HEK293T (cell line): Measurements from ENCODE around the gene ZNF211.

ENCODE experiments used
- CTCF ChIA-PET: fragments of 350-600 bp; formaldehyde crosslinking; extraction: SDS; loops from one replicate; lab custom pipeline; 2021; ENCODE audit warnings: antibody characterized with exemption, inconsistent platforms; lab: Yijun Ruan, JAX
- POLR2A ChIA-PET: fragments of 350-600 bp; formaldehyde crosslinking; extraction: SDS; loops from one replicate; lab custom pipeline; 2020; ENCODE audit warnings: antibody characterized with exemption, inconsistent platforms; lab: Yijun Ruan, JAX
- DNase-seq: peaks from one replicate; pipeline ENCODE4 v3.0.0; 2012; ENCODE audit warnings: mixed read lengths; ENCODE audit errors: extremely low spot score
- ARNT ChIP-seq: fragments of 450-650 bp; IDR thresholded peaks from 2 replicates; pipeline ENCODE4 v1.6.1; 2017; ENCODE audit warnings: mild to moderate bottlenecking
- BHLHE40 ChIP-seq: fragments of 450-650 bp; IDR thresholded peaks from 2 replicates; pipeline ENCODE4 v1.6.1; 2016; ENCODE audit warnings: mild to moderate bottlenecking, moderate library complexity, borderline replicate concordance
- CTBP1 ChIP-seq: fragments of 450-650 bp; IDR thresholded peaks from 2 replicates; pipeline ENCODE4 v1.6.1; 2016; ENCODE audit warnings: borderline replicate concordance
- ELF4 ChIP-seq: fragments of 450-650 bp; IDR thresholded peaks from 2 replicates; pipeline ENCODE4 v1.6.1; 2017; ENCODE audit warnings: antibody characterized with exemption
- FOXA1 ChIP-seq: fragments of 450-650 bp; IDR thresholded peaks from 2 replicates; pipeline ENCODE4 v1.6.1; 2016; ENCODE audit warnings: mild to moderate bottlenecking
- FOXK2 ChIP-seq: fragments of 450-650 bp; IDR thresholded peaks from 2 replicates; pipeline ENCODE4 v1.6.1; 2016; ENCODE audit warnings: mild to moderate bottlenecking
- FOXM1 ChIP-seq: fragments of 450-650 bp; IDR thresholded peaks from 2 replicates; pipeline ENCODE4 v1.6.1; 2017; ENCODE audit warnings: mild to moderate bottlenecking, borderline replicate concordance
- HDGF ChIP-seq: fragments of 450-650 bp; IDR thresholded peaks from 2 replicates; pipeline ENCODE4 v1.6.1; 2017; ENCODE audit warnings: antibody characterized with exemption, borderline replicate concordance
- L3MBTL2 ChIP-seq: fragments of 450-650 bp; conservative IDR thresholded peaks from 2 replicates; pipeline ENCODE4 v1.6.1; 2016; ENCODE audit warnings: mild to moderate bottlenecking
- LEF1 ChIP-seq: fragments of 450-650 bp; IDR thresholded peaks from 2 replicates; pipeline ENCODE4 v1.6.1; 2017; ENCODE audit warnings: mild to moderate bottlenecking, borderline replicate concordance
- NFRKB ChIP-seq: fragments of 450-650 bp; IDR thresholded peaks from 2 replicates; pipeline ENCODE4 v1.6.1; 2016; ENCODE audit warnings: mild to moderate bottlenecking, moderate library complexity
- SP1 ChIP-seq: fragments of 450-650 bp; IDR thresholded peaks from 2 replicates; pipeline ENCODE4 v1.6.1; 2017
- SUZ12 ChIP-seq: fragments of 450-650 bp; IDR thresholded peaks from 2 replicates; pipeline ENCODE4 v1.6.1; 2016; ENCODE audit warnings: mild to moderate bottlenecking
- TARDBP ChIP-seq: fragments of 450-650 bp; IDR thresholded peaks from 2 replicates; pipeline ENCODE4 v1.6.1; 2016
- ZNF384 ChIP-seq: fragments of 450-650 bp; IDR thresholded peaks from 2 replicates; pipeline ENCODE4 v1.6.1; 2016
- TF ChIP-seq, protein P1 (sequence below): fragments of 450-650 bp; IDR thresholded peaks from 2 replicates; pipeline ENCODE4 v1.6.1; 2016

Gene ZNF211

DNA sequence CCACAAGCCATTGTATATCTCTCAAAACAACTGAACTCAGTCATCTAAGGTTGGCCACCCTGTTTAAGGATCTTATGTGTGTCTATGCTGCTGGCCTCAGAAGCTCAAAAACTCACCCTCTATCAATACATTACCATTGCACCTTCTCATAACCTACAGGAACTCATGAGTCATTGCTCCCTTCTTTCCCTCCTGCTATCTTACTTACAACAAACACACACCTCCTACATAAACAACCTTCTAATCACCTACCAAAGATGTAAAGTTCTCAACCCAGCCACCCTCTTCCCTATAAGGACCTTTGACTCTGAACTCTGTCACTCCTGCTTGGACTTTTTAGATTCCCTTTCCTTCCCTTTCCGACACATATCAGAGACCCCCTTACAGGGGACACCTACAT is 22.5 kb downstream of the ZNF211 start:
- CTCF ChIA-PET = no interaction called here
- DNase-seq = no peak
- POLR2A ChIA-PET = no interaction called here
- TF ChIP-seq ZNF384 (no peak), L3MBTL2 (no peak), TARDBP (no peak), FOXA1 (no peak), HDGF (no peak), SUZ12 (no peak), SP1 (no peak), BHLHE40 (no peak)

DNA sequence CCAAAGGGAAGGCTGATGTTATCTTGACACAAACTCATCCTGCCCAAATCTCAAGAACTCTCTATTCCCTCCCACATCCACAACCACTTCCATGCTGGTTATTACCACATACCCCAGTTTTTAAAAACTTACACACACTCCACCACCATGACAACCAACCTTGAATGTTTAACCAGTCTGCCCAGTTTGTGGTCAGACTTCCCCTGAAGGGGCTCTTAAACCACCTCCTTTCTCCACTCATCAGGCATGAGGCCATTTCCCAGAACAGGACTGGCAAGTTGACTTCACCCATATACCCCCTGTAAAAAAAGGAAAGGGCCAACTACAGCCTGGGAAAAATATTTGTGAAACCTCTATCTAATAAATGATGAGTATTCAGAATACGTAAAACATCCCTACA is 23.4 kb downstream of the ZNF211 start:
- POLR2A ChIA-PET = no interaction called here
- DNase-seq = no peak
- TF ChIP-seq L3MBTL2 = no peak
- TF ChIP-seq HDGF = no peak
- TF ChIP-seq SUZ12 = no peak
- no peak for TF ChIP-seq FOXM1
- no peak for TF ChIP-seq ZNF384
- no peak for TF ChIP-seq TARDBP
- TF ChIP-seq, protein P1, sequence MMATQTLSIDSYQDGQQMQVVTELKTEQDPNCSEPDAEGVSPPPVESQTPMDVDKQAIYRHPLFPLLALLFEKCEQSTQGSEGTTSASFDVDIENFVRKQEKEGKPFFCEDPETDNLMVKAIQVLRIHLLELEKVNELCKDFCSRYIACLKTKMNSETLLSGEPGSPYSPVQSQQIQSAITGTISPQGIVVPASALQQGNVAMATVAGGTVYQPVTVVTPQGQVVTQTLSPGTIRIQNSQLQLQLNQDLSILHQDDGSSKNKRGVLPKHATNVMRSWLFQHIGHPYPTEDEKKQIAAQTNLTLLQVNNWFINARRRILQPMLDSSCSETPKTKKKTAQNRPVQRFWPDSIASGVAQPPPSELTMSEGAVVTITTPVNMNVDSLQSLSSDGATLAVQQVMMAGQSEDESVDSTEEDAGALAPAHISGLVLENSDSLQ = no peak
- TF ChIP-seq FOXK2 = no peak
- TF ChIP-seq FOXA1 = no peak
- TF ChIP-seq BHLHE40 = no peak
- no peak for TF ChIP-seq NFRKB
- no peak for TF ChIP-seq ARNT
- TF ChIP-seq LEF1 = no peak
- no peak for TF ChIP-seq ELF4
- CTCF ChIA-PET = no interaction called here

DNA sequence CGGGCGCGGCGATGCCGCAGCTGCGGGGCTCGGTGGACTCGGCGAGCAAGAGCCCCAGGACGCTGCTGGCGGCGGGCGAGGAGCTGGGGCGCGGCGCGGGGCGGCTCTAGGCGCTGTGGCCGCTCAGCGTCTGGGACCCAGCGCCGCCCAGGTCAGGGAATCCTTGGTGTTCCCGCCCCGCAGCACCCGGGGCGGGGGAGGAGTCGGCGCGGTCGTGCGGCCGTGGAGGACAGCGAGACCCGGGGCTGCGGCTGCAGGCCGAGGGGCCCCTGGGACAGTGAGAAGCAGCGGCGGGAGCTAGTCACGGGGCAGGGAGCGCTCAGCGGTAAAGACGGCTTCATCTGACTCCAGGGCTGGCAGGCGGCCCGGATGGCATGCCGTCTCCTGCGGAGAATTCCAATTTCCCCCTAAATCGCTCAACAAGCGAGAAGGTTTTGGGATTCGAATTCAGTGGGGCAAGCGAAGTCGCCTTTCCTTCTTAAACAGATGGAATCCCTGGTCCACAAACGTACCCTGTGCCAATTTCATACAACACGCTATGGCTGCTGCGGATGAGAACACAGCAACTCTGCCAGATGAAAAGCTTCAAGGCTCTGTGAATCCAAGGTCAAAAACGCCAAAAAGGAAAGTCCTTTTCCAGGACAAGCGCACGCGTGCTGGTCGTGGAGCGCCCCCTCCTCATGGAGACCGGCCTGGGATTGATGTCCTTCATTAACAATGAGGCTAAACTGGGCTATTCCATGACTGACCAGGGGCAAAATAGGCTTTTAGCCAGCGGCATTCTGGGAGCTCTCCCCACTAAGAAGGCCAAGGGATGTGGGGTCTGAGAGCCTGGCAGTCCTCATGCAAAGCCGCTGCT is 31.5 kb downstream of the ZNF211 start:
- POLR2A ChIA-PET = interaction anchor here (1.5 kb wide), 1 partner anchor 17 kb away, joined by 5 read pairs; the partner anchor contains the start of gene ZNF551
- DNase-seq = peak; percentile 31
- CTCF ChIA-PET = no interaction called here
- TF ChIP-seq LEF1 (no peak), FOXA1 (no peak), FOXM1 (no peak), HDGF (no peak), SP1 (no peak)
- TF ChIP-seq, protein P1 = no peak

DNA sequence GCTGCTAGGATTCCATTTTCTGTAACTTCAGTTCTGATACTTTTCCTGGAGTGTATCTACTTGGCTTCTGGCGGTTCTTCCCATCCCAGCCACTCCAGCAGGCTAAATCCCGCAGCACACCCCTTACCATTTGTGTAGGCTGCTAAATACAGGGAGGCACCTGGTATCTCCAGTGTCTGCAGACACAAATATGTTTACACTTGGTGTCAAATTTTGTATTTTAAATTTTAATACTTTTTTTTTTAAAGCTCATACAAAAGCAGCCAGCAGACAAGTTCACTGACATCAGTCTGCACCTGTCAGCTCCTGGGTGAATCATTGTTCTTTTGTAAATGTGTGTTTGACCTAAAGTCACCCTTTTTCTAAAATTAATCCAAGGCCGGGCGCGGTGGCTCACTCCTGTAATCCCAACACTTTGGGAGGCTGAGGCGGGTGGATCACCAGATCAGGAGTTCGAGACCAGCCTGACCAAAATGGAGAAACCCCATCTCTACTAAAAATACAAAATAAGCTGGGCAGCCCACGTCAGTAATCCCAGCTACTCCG is 32.4 kb downstream of the ZNF211 start:
- TF ChIP-seq, protein P1 = no peak
- no peak for TF ChIP-seq TARDBP
- TF ChIP-seq L3MBTL2 = no peak
- TF ChIP-seq ARNT = no peak
- TF ChIP-seq ZNF384 = no peak
- no peak for TF ChIP-seq NFRKB
- TF ChIP-seq CTBP1 = no peak
- TF ChIP-seq FOXM1 = no peak
- TF ChIP-seq SP1 = no peak
- no peak for TF ChIP-seq LEF1
- CTCF ChIA-PET = no interaction called here
- POLR2A ChIA-PET = interaction anchor here (1.5 kb wide), 1 partner anchor 16 kb away, joined by 5 read pairs; the partner anchor contains the start of gene ZNF551
- no peak for DNase-seq

DNA sequence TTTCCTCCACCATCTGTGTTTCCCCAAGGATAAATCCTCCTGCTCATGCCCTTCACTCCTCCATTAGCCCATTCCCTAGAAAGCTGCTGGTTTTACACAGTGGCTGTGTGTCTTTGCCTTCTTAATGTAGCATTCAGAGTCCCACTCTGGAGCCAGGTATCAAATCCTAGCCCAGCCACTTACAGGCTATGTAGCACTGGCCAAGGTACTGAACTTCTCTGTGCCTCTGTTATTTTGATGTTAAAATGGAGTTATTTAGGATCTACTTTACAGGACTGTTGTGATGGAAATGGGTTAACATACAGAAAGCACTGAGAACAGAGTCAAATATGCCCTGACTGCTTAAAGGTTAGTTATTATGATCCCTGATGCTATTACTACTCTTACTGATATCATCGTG is 34.3 kb downstream of the ZNF211 start:
- no peak for TF ChIP-seq CTBP1
- TF ChIP-seq, protein P1 = no peak
- no peak for TF ChIP-seq TARDBP
- no peak for TF ChIP-seq ELF4
- no peak for TF ChIP-seq SUZ12
- no peak for TF ChIP-seq SP1
- TF ChIP-seq FOXA1 = no peak
- no peak for TF ChIP-seq NFRKB
- no peak for TF ChIP-seq FOXK2
- no peak for DNase-seq
- ChIA-PET POLR2A (no interaction called here), CTCF (no interaction called here)

DNA sequence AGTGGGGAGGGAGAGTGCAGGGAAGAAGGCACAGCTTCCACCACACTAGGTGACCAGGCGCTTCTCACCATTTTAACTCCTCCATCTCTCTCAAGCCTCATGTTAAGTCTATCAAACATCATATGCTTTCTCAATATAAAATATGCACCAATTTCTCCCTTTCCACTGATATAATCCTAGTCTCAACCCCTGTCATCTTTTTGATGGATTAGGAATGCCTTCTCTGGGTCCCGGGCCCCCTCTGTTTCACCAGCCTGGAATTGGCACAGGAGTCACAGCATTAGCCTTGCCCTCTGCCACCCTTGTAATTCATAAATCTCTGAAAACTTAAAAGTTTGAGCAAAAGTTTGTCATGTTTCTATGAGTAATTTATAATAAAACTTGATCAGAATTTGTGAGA is 35.7 kb downstream of the ZNF211 start, which contains the start of gene ZSCAN4:
ZSCAN4 (plus strand) TSS at position 301 of the 400 bp plus-strand sequence. CDS start 7,211 bp downstream, outside the sequence.
- DNase-seq = no peak
- TF ChIP-seq ZNF384 = no peak
- TF ChIP-seq BHLHE40 = no peak
- no peak for TF ChIP-seq SUZ12
- TF ChIP-seq NFRKB = no peak
- no peak for TF ChIP-seq FOXK2
- no peak for TF ChIP-seq SP1
- TF ChIP-seq HDGF = no peak
- no peak for TF ChIP-seq TARDBP
- TF ChIP-seq, protein P1 = no peak
- TF ChIP-seq FOXM1 = no peak
- no peak for TF ChIP-seq CTBP1
- no peak for TF ChIP-seq FOXA1
- TF ChIP-seq ARNT = no peak
- TF ChIP-seq ELF4 = no peak
- no peak for TF ChIP-seq L3MBTL2
- no peak for TF ChIP-seq LEF1
- POLR2A ChIA-PET = no interaction called here
- CTCF ChIA-PET = no interaction called here
